HG03039 (cell line): ENCODE measurements around the gene MOB1A.
"Not testable (repeated sequence)": the region's sequence is repeated elsewhere in the genome, so short reads cannot be mapped to it uniquely, and the experiment has no call there.

Source experiments
- ATAC-seq: cut with Tn5 transposase; IDR thresholded peaks from one replicate; pipeline ENCODE4 v1.9.1; 2021; ENCODE audit warnings: mild to moderate bottlenecking, moderate library complexity; ENCODE audit not compliant: unreplicated experiment

MOB1A gene

DNA sequence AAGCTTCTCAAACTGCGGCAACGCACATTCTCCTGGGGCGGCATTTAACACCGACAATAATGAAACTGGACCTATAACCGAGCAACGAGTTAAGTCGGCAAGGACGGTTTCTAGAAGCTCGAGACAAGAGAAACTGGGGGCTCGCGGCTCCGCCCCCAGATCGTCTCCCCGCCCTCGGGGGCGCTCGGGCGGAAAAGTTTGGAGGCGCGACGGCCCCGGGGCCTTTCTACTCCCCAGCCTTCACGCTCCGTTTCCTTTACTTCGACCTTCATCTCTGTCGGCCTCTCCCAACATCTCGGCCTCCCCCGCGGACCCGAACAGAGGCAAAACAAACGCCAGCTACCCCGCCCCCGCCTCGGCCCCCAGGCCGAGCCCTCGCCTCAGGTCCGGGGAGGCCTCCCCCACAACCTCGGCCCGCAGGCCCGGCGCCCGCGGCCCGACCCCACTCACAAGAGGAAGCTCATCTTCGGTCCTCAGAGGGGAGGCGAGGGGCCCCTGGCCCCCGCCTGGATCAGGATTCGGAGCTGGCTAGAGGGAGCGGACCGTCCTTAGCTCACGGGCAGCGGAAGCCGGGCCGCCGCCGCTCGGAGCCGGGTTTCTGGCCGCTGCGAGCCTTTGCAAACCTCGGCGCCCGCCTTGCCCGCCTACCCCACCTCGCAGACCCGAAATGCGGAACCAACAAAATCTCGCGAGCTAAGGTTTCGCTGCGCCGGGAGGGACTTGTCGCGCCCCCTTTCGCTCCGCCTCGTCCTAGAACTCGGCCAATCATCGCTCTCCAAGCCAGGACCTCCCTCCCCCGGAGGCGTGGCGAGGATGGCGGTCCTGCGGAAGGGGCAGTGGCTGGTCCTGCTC lies at the start of gene MOB1A:
Gene MOB1A (minus strand): TSS at position 669 of the 852 bp plus-strand sequence. CDS start 205 bp downstream, at position 464.
- ATAC-seq: peak; percentile 81

DNA sequence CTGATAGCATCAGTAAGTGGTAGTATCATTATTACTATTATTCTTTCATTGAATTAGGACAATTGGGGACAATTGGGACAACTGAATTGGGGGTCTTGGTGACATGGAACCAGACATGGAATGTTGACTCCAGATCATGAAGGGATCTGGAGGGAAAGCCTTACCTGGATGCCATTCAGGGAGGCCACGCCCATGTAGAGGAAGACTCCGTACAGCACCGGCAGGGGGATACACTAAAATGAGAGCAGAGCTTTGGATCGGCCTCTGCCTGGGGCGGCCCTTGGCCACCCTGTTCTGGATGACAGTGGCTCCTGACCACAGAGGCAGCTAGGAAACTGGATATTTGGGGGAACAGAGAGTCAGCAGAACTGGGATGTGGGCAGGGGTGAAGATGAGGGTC lies 49.0 kb upstream of the MOB1A start:
- no peak for ATAC-seq

DNA sequence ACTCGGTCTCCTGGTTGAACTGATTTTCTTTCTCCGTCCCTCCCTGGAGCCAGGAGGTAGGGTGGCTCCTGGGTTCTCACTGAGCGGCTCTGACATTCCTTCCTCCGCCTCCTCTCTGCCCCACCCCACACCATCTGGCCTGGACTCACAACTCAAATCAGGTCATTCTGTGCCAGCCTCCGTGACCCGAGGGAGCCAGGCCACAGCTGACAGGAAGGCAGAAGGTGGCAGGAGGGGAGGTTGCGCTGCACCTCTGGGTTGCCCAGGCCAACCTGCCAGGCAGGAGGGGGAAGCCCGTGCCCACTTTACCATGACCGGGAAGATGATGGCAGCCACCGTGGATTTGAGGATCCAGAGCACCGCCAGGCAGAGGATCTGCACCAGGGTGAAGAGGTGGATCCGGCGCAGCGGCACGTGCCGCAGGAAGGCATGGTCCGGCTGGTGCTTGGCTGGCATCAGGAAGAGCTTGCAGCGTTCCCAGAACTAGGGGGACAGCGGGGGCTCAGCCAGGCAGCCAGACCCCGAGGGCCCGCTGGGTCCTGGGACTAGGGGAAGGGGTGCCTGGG lies 48.1 kb upstream of the MOB1A start:
- ATAC-seq: no peak

DNA sequence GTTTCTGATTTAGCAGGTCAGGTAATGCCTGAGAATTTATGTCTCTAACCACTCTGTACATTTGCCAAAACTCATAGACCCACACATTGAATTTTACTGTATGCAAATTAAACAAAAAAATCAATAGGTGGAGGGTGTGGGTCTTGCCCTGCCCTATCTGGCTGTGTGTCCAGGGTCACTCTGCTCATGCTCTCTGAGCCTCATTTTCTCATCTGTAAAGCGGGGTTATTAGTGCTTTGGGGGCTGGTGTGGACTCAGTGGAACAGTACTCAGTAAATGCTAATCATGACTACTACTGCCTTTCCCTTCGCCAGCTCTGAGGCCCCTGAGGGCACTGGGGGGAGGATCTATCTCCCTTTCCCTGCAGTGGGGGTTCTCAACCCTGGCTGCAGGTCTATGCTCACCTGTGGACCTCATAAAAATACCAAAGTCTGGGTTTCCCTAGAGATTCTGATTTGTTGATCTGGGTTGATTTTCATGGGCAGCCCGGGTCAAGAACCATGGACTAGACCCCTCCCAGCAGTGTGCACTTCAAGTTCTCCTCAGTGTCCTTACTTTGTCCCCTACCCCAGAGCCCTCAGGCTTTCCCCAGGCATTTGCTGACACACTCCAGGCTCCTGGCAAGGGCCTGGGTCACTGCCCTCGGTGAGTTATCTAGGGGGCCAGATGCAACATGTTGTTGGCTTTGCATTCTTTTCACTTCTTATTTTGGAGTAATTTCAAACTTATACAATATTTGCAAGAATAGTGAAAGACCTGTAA lies 47.2 kb upstream of the MOB1A start:
- no peak for ATAC-seq

DNA sequence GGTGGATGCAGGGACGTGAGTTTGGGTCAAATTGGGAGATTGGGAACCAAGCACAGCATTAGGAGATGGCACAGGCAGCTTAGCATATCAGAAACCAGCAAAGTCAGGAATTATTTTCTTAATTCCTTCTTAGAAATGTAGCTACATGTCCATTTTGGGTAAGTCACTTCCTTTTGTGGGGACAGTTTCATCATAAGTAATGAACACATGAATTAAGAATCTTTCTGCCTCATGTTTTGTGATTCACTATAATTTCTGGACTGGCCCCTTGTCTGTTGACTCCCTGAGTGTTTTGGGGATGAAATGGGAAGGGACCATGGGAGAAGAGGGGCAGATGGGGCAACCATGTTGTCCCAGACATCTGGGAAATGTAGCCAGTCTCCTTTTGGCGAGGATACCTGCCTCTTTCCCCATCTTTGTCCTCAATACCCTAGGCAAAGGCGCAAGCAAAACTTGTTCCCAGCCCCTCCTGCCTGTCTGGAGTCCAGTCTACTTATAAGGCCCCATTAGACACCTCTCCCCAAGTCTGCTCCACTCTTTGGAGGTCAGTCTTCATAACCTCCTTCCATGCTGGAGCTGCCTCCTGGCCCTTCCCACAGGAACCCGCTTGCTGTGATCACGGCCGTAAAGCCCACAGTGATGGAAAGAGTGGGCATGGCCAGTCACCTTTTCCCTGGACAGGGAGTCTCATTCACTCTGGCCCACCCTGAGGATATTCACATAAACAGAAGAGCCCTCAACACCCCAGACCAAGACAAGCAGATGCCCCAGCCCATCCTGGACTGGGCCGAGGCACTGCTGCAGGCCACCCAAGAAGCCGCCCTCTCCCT lies 45.5 kb upstream of the MOB1A start:
- no peak for ATAC-seq

DNA sequence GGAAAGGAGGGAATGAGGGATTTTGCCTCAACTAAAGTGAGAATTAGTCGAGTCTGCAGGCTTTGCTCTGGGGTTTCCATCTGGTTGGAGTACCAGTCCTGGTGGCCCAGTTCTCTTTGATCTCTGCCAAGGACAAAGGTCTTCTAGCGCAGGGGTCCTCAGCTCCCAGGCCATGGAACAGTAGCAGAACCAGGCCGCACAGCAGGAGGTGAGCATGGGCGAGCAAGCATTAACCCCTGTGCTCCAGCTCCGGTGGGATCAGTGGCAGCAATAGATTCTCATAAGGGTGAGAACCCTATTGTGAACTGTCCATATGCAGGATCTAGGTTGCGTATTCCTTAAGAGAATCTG lies 43.6 kb upstream of the MOB1A start:
- no peak for ATAC-seq

DNA sequence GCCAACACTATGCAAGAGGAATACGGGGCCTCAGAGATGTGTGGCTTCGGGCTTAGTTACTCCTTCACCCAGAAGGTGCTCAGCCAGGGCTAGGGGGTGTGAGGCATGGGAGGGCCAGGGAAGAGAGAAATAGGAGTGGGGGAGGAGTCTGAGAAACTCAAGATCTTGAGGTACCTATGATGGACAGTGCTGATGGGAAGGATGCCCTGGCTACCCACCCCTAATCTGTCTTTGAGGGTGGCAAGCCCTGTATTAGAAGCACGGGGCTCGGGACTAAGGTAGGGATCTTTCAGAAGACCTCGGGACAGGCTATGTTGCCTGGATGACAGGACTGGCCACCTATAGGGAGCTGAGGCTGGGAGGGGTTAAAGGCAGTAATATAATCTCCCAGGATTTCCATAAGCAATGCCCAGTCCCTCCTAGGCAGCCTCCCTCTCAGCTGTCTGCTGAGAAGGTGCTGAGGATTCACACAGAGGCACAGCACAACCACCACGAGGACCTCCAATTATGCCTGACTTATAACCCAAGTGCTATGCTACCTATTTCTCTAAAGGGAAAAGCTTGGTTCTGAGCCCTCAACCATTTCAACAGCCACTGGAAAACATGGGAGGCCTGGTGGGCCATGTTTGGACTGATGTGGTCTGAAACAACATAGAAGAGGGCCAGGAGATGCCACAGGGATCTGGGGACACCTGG lies 43.1 kb upstream of the MOB1A start:
- ATAC-seq: no peak

DNA sequence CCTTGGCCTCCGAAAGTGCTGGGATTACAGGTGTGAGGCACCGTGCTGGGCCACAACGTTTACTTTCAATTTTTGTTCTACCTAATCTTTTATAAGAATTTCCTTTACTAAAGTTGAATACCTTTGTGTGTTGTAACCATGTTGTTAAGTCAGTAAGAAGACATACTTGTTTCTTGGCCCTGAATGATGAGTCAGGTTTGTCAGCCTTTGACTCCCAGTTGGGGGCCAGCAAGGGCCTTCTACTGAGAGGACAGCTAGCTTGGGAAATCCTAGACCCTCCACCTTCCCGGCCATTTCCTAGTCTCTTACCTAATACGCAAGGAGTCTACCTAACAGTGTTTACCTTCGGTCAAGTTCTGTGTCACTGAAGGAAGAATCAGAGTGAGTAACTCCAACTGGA lies 42.4 kb upstream of the MOB1A start:
- no peak for ATAC-seq

DNA sequence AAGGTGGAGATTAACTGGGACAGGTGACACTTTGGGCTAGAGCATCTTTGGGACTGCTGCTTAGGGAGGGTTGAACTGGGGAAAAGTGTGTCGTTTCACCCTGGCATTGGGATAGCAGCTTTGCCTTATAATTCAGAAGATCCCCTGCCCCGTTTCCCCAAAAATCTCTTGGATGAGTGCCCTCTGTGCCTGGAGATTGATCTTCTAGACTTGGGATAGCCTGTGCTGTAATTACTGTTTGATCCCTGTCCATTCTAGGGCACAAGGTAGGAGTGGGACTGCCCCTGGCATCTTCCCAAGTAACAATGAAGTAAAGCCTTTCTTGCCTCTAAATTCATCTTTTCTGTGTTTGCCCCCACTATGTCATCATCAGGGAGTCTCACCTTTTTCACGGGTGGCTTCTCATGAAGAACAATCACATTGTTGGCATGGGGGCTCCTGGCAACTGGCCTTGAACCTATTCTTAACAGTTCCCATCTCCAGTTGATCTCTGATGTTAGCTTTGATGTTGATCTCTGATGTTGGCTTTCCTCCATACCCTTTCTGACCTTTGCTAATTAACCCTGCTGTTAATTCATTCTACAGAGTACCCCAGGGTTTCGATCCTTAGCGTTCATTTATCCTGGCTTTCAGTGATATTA lies 41.3 kb upstream of the MOB1A start:
- ATAC-seq: no peak

DNA sequence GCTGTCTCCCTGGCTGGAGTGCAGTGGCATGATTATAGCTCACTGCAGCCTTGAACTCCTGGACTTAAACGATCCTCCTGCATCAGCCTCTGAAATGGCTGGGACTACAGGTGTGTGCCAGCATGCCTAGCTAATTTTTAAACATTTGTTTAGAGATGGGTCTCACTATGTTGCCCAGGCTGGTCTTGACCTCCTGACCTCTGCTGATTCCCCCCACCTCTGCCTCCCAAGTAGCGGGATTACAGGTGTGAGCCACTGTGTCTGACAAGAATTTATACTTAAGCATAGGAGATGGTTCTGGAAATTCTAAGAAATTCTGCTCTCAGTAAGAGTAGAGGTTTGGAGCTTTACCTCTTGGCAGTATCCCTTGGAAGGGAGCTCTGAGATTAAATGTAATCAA lies 38.0 kb upstream of the MOB1A start:
- ATAC-seq: no peak

DNA sequence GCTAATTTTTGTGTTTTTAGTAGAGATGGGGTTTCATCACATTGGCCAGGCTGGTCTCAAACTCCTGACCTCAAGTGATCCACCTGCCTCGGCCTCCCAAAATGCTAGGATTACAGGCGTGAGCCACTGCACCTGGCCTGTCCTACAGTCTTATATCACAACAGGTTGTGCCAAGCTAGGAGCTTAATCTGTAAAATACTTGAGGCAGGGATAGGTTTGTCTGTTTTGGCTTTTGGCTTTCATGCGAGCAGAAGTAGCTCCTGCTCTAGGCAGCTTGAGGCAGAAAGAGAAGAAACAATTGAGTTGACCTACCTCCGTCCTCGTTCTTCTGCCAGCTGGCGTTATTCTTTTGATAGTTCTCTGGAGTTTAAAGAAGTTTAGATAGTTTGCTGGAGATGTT lies 37.1 kb upstream of the MOB1A start:
- ATAC-seq: not testable (repeated sequence)

DNA sequence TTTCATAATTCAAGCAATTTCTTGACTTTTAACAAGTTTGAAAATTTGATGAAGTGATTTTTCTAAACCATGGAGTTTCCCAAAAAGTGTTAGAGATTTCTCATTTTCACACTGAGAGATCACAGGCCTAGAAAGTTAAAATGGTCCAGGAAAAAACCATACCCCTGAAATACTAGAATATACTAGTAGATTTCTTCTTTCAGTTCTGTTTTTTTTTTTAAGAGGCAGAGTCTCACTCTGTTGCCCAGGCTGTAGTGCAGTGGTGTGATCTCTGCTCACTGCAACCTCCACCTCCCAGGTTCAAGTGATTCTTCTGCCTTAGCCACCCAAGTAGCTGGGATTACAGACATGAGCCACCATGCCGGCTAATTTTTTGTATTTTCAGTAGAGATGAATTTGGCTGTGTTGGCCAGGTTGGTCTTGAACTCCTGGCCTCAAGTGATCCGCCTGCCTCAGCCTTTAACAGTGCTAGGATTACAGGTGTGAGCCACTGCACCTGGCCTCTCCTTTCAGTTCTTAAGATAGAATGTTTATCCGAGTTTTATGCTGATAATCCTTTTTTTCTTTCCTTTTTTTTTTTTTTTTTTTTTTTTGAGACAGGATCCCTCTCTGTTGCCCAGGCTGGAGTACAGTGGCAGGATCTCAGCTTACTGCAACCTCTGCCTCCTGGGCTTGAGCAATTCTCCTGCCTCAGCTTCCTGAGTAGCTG lies 34.2 kb upstream of the MOB1A start:
- no peak for ATAC-seq

DNA sequence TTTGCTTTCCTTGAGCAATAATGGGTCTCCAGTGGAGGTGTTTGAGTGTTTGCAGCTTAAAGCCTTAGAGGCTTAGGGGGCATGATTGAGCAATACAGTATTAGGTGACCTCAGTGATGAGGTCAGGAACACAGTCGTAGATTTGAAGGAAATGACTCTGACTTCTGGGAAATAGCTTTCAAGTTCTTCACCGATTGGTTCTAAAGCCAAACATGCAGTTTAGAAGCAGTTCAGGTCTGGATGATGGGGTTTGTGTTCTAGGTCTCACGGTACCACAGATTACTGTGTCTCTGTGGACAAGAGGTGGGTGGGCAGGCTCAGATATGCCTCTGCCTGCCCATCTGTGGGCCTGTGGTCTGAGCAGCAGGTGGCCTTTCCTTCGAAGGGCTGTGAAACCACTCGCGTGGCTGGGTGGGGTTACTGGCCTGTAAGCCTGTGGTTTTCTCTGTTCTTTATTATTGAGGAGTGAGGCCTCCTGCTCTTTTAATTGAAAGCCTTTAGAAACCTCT lies 27.6 kb upstream of the MOB1A start:
- ATAC-seq: peak; percentile 61

DNA sequence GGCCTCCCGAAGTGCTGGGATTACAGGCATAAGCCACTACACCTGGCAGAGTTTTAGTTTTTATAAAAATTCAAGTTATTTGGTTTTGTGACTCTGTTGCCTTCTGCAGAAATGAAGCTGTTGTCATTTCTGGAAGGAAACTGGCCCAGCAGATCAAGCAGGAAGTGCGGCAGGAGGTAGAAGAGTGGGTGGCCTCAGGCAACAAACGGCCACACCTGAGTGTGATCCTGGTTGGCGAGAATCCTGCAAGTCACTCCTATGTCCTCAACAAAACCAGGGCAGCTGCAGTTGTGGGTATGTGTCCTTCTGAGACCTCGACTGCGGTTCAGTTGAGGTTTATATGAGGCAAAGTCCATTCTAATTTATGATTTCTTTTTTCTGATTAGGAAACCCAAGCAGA lies 26.9 kb upstream of the MOB1A start:
- no peak for ATAC-seq

DNA sequence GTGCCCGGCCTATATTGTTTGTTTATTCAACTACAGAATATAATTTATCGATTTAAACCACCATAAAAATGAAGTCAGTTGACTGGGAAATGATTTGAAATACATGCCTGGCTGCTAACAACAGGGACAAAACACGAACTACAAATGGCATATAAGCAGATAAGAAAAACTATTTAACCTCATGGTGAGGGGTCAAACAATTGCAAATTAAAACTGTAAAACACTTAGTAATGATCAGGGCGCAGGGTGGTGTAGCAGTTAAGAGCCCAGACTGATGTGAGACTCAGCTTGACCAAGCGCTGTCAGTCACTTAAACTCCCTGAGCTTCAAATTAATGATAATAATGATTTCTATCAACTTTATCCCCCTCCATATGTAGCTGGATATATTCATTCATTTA lies 26.4 kb upstream of the MOB1A start:
- no peak for ATAC-seq

DNA sequence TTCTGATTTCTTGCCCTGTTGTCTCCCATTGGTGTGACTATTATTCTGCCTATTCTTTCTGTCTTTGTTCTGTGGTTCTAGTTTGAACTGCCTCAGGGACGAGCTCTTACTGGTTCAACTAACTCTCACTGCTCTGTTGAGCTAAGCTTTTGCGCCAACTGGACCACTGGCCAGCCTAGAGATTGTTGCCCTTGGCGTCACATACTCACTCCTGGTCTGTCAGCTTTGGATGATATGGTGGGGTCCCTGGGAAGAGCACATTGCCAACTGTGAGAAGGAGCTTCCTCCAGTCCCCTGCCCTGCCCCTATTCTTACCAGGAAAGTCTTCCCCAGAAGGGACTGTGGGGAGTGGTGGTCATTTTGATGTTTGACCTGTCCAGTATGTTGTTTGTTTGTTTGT lies 25.8 kb upstream of the MOB1A start:
- ATAC-seq: no peak

DNA sequence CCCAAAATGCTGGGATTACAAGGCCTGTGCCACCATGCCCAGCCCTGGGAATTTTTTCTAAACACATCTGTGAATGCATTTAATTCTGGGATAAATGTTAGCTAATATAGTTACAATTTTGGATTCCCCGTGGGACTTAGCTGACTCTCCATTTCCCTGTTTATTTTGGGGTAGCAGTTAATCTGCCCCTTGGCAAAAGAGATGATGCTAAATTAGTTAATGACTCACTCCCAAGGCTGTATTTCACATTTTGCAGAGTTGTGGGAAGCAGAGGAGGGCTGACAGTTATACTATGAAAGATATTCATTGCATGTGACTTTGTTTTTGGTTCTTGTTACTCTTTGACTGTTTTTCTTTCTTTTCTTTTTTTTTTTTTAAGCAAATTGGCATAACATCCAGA lies 22.9 kb upstream of the MOB1A start:
- ATAC-seq: no peak

DNA sequence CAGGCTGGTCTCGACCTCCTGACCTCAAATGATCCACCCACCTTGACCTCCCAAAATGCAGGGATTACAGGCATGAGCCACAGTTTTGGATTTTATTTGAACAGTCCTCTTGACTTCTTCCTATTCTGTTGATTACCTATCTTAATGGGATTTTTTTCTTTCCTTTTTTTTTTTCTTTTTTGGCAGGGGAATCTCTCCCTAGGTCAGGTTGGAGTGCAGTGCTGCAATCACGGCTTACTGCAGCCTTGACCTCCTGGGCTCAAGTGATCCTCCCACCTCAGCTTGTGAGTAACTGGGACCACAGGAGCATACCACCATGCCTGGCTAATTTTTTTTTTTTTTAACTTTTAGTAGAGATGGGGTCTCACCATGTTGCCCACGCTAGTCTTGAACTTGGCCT lies 22.5 kb upstream of the MOB1A start:
- no peak for ATAC-seq

DNA sequence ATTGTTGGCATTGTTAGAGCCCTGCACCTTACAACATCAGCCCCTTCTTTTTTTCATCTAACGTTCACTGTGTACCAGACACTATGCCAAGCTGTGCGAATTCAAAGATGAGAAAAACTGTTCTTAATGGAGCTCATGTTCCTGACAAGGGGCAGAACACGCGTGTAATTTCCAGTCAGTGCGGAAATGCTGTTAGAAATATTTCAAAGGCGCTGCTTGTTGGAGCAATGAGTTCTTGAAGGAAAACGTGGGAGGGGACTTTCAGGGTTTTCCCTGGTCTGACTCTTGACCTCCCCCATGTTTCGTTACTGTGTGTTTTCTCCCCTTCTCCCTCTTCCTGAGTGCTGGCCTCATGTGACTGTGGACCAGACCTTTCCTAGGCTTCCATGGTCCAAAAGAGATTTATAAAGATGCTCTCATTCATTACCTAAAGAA lies 21.2 kb upstream of the MOB1A start:
- ATAC-seq: no peak
